Activated naive CD8-positive, alpha-beta T cell (primary cell): ENCODE data around the gene WNT2B.
A peak's percentile ranks its signal among the peaks of the same experiment; 100 is the strongest.

Source experiments
- H3K27ac Mint-ChIP-seq: one replicate; pipeline ENCODE4 v1.8.0; 2021; ENCODE audit warnings: mixed read lengths
- H3K27me3 Mint-ChIP-seq: one replicate; pipeline ENCODE4 v1.8.0; 2021; ENCODE audit warnings: mixed read lengths
- H3K36me3 Mint-ChIP-seq: one replicate; pipeline ENCODE4 v1.8.0; 2021; ENCODE audit warnings: mixed read lengths
- H3K4me1 Mint-ChIP-seq: one replicate; pipeline ENCODE4 v1.8.0; 2021; ENCODE audit warnings: low read depth, mixed read lengths
- H3K4me3 Mint-ChIP-seq: one replicate; pipeline ENCODE4 v1.8.0; 2021; ENCODE audit warnings: mild to moderate bottlenecking, mixed read lengths
- H3K9me3 Mint-ChIP-seq: one replicate; pipeline ENCODE4 v1.8.0; 2021; ENCODE audit warnings: low read depth, mixed read lengths

WNT2B gene

DNA sequence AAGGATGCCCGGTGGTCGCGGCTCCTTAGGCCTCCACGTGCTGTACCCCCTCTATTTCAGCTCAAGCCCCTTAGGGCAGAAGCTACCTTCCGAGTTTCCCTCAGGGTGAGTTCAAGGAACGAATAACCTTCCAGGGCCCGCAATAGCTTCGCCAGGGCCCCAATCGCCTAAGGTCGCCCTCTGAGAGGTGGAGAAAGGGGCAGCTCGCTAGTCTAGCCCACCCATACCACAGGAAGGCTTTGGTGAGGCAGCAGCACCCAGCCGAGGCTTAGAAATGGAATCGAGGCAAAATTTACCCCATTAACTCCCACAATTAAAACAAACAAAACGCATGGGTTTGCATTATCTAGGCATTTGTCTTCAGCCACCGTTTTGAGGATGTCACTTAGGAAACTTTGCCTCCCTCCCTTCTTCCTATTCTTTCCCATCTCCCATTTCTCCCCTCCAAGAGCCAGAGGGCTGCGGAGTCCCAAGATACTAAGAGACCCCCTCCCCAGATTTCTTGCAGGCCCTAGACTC lies 954 bp downstream of the WNT2B start:
- Mint-ChIP-seq H3K27ac (no peak overlapping the region), H3K9me3 (no peaks in the 10 kb centered on the region), H3K36me3 (no peaks in the 10 kb centered on the region), H3K4me3 (peak overlapping the region; percentile 52), H3K4me1 (peaks cover 9% of the 10 kb centered on the region), H3K27me3 (peaks cover 6% of the 10 kb centered on the region)

- Mint-ChIP-seq H3K4me3 (peak overlapping the region; percentile 52), H3K36me3 (no peaks in the 10 kb centered on the region), H3K4me1 (peaks cover 9% of the 10 kb centered on the region), H3K27me3 (peaks cover 6% of the 10 kb centered on the region), H3K9me3 (no peaks in the 10 kb centered on the region), H3K27ac (no peak overlapping the region)
Observed at GRCh38 chr1:112510340-112510739, 1.6 kb downstream of the WNT2B start.

GRCh38 chr1:112511897-112512296 lies 3.1 kb downstream of the WNT2B start:
- H3K36me3 Mint-ChIP-seq = no peaks in the 10 kb centered on the region
- peaks cover 4% of the 10 kb centered on the region for H3K27me3 Mint-ChIP-seq
- no peaks in the 10 kb centered on the region for H3K9me3 Mint-ChIP-seq
- no peak overlapping the region for H3K4me3 Mint-ChIP-seq
- peaks cover 8% of the 10 kb centered on the region for H3K4me1 Mint-ChIP-seq
- no peak overlapping the region for H3K27ac Mint-ChIP-seq

DNA sequence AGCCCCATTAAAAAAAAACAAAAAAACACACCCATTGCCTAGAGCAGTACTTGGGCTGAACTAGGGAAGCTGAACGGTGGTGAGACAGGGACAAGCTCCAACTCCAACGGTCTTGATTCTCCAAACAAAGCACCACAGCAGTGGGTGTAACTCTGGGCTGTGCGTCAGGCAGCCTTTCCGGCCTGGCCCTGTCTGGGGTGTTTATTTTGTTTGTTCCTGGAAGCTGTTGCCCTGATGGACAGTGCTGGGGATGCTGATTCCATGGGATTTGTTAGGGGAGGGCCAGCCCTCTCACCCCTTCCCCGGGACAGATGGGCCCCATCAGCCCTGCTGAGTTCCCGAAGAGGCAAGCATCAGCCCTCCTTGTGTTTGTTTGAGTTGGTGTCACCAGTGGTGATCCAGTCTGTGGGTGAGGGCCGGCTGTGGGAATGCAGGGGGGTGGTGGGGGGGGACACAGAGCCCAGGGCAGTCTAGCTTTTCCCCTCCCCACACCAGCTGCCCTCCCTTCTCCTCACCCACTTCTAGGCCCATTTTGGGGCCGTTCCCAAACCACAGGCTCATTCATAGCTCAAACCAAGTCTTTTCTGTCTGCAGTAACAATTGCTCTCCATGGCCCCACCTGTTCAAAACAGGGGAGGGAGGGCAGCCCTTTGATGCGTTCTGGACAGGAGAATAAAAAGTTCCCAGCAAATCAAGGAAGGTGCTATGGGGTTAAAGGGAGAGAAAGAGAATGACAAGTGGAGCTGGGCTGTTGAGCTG lies 4.5 kb downstream of the WNT2B start:
- Mint-ChIP-seq H3K27me3 (no peaks in the 10 kb centered on the region), H3K4me1 (peaks cover 2% of the 10 kb centered on the region), H3K36me3 (no peaks in the 10 kb centered on the region), H3K9me3 (no peaks in the 10 kb centered on the region), H3K4me3 (no peak overlapping the region), H3K27ac (no peak overlapping the region)

DNA sequence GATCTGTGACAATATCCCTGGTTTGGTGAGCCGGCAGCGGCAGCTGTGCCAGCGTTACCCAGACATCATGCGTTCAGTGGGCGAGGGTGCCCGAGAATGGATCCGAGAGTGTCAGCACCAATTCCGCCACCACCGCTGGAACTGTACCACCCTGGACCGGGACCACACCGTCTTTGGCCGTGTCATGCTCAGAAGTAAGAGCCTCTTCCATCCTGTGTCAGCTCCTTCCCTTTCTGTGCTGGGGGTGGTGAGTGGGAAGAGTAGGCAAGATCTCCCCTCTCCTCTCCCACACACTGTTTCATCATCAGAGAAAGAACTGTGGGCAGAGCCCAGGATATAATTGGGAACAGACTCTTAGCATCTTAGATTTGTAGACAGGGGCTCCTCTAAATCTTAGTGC lies 6.1 kb downstream of the WNT2B start:
- no peak overlapping the region for H3K27ac Mint-ChIP-seq
- H3K9me3 Mint-ChIP-seq = no peaks in the 10 kb centered on the region
- no peaks in the 10 kb centered on the region for H3K36me3 Mint-ChIP-seq
- H3K4me3 Mint-ChIP-seq = no peak overlapping the region
- H3K27me3 Mint-ChIP-seq = no peaks in the 10 kb centered on the region
- H3K4me1 Mint-ChIP-seq = no peaks in the 10 kb centered on the region

- H3K9me3 Mint-ChIP-seq = no peaks in the 10 kb centered on the region
- H3K27ac Mint-ChIP-seq = no peak overlapping the region
- no peaks in the 10 kb centered on the region for H3K36me3 Mint-ChIP-seq
- H3K27me3 Mint-ChIP-seq = no peaks in the 10 kb centered on the region
- no peaks in the 10 kb centered on the region for H3K4me1 Mint-ChIP-seq
- H3K4me3 Mint-ChIP-seq = no peak overlapping the region
Observed at GRCh38 chr1:112515311-112516009, 6.7 kb downstream of the WNT2B start.

GRCh38 chr1:112516141-112516540 lies 7.4 kb downstream of the WNT2B start:
- no peaks in the 10 kb centered on the region for H3K9me3 Mint-ChIP-seq
- H3K27me3 Mint-ChIP-seq = no peaks in the 10 kb centered on the region
- H3K27ac Mint-ChIP-seq = no peak overlapping the region

GRCh38 chr1:112517231-112517630 lies 8.5 kb downstream of the WNT2B start:
- Mint-ChIP-seq H3K4me3 (no peak overlapping the region), H3K27ac (no peak overlapping the region), H3K36me3 (no peaks in the 10 kb centered on the region), H3K27me3 (no peaks in the 10 kb centered on the region), H3K4me1 (no peaks in the 10 kb centered on the region), H3K9me3 (no peaks in the 10 kb centered on the region)

More at GRCh38 chr1:112516141-112516540, 7.4 kb downstream of the WNT2B start:
- no peak overlapping the region for H3K4me3 Mint-ChIP-seq
- no peaks in the 10 kb centered on the region for H3K4me1 Mint-ChIP-seq
- H3K36me3 Mint-ChIP-seq = no peaks in the 10 kb centered on the region

- no peak overlapping the region for H3K27ac Mint-ChIP-seq
- no peaks in the 10 kb centered on the region for H3K27me3 Mint-ChIP-seq
- H3K4me1 Mint-ChIP-seq = no peaks in the 10 kb centered on the region
- H3K4me3 Mint-ChIP-seq = no peak overlapping the region
- no peaks in the 10 kb centered on the region for H3K36me3 Mint-ChIP-seq
- no peaks in the 10 kb centered on the region for H3K9me3 Mint-ChIP-seq
Observed at GRCh38 chr1:112517646-112518045, 8.9 kb downstream of the WNT2B start.

GRCh38 chr1:112518186-112518585 lies 9.4 kb downstream of the WNT2B start:
- no peaks in the 10 kb centered on the region for H3K27me3 Mint-ChIP-seq
- H3K9me3 Mint-ChIP-seq = no peaks in the 10 kb centered on the region
- H3K27ac Mint-ChIP-seq = no peak overlapping the region
- H3K36me3 Mint-ChIP-seq = no peaks in the 10 kb centered on the region
- no peaks in the 10 kb centered on the region for H3K4me1 Mint-ChIP-seq
- H3K4me3 Mint-ChIP-seq = no peak overlapping the region

- no peaks in the 10 kb centered on the region for H3K36me3 Mint-ChIP-seq
- no peaks in the 10 kb centered on the region for H3K9me3 Mint-ChIP-seq
- no peak overlapping the region for H3K27ac Mint-ChIP-seq
- no peak overlapping the region for H3K4me3 Mint-ChIP-seq
- no peaks in the 10 kb centered on the region for H3K27me3 Mint-ChIP-seq
- H3K4me1 Mint-ChIP-seq = no peaks in the 10 kb centered on the region
Observed at GRCh38 chr1:112520166-112520565, 11.4 kb downstream of the WNT2B start.

DNA sequence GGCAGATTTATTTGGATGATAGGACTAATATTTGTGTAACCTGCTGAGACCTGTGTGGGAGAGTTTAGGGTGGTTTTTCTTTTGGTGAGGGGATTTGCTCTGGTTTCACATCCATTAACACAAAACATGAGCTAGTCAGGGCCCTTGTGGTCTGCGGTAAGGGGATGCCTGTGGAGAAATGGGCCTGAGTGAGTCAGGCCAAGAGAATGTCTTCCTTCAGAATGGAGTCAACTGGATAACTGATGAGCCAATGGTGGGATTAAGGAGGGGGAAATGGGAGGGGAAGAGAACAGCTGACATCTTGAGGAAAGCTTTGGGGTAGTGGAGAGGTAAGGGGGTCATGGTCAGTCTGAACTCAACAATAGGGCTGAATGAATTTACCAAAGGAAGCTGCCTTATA lies 13.9 kb downstream of the WNT2B start:
- Mint-ChIP-seq H3K9me3 (no peaks in the 10 kb centered on the region), H3K27ac (no peak overlapping the region), H3K36me3 (peaks cover 4% of the 10 kb centered on the region), H3K27me3 (no peaks in the 10 kb centered on the region), H3K4me3 (no peak overlapping the region), H3K4me1 (no peaks in the 10 kb centered on the region)

- Mint-ChIP-seq H3K4me3 (no peak overlapping the region), H3K27me3 (no peaks in the 10 kb centered on the region), H3K4me1 (no peaks in the 10 kb centered on the region), H3K36me3 (peaks cover 4% of the 10 kb centered on the region), H3K9me3 (no peaks in the 10 kb centered on the region), H3K27ac (no peak overlapping the region)
Observed at GRCh38 chr1:112524251-112524650, 15.5 kb downstream of the WNT2B start.

GRCh38 chr1:112524986-112525385 lies 16.2 kb downstream of the WNT2B start:
- no peaks in the 10 kb centered on the region for H3K27me3 Mint-ChIP-seq
- H3K36me3 Mint-ChIP-seq = peaks cover 7% of the 10 kb centered on the region
- H3K4me1 Mint-ChIP-seq = no peaks in the 10 kb centered on the region

GRCh38 chr1:112527266-112528010 lies 18.7 kb downstream of the WNT2B start:
- no peak overlapping the region for H3K4me3 Mint-ChIP-seq

More at GRCh38 chr1:112524986-112525385, 16.2 kb downstream of the WNT2B start:
- no peaks in the 10 kb centered on the region for H3K9me3 Mint-ChIP-seq
- H3K27ac Mint-ChIP-seq = no peak overlapping the region
- H3K4me3 Mint-ChIP-seq = no peak overlapping the region

More at GRCh38 chr1:112527266-112528010, 18.7 kb downstream of the WNT2B start:
- Mint-ChIP-seq H3K27me3 (no peaks in the 10 kb centered on the region), H3K36me3 (peaks cover 9% of the 10 kb centered on the region), H3K9me3 (no peaks in the 10 kb centered on the region), H3K27ac (no peak overlapping the region), H3K4me1 (no peaks in the 10 kb centered on the region)
